ENCODE results near the gene ERVMER34-1. TPM values are rescaled to one million over a fixed set of nuclear protein-coding genes. Genes with fewer than 3 reads are reported as not detected.
A peak's percentile ranks its signal among the peaks of the same experiment; 100 is the strongest.

The ERVMER34-1 gene
- polyA plus RNA-seq, 3 donors = not detected

- no peaks in the 10 kb centered on the region for H3K27me3 ChIP-seq (ENCODE audit: control insufficient read depth in 2 of 2, insufficient read depth in 2 of 2, low read length in 2 of 2)
- H3K4me2 ChIP-seq (replicated peaks; ENCODE audit: extremely low read depth, low read length, poor library complexity, severe bottlenecking) = peak overlapping the region; percentile 87
- peaks cover 14 to 22% of the 10 kb centered on the region in 2 donors for H3K36me3 Mint-ChIP-seq
- 81% methylated on average over 8 of the region's 12 CpGs for WGBS (ENCODE audit: insufficient coverage)
- no peak for TF ChIP-seq CTCF (IDR thresholded peaks at IDR 0.05)
- no peaks in the 10 kb centered on the region for H4K20me1 ChIP-seq (ENCODE audit: insufficient read depth, low read length)
- peaks cover 1 to 11% (median 5%) of the 10 kb centered on the region in 3 donors for H3K27me3 Mint-ChIP-seq (ENCODE audit: low read depth in 3 of 3)
- no peak for DNase-seq
- no peak overlapping the region for H3K27ac ChIP-seq (ENCODE audit: low read depth in 1 of 2, low read length in 2 of 2)
- H3K27ac Mint-ChIP-seq = no peak overlapping the region
- peaks cover 25% of the 10 kb centered on the region for H3K4me1 Mint-ChIP-seq
- H3K4me1 ChIP-seq (ENCODE audit: control insufficient read depth in 1 of 2, insufficient read depth in 2 of 2, low read length in 2 of 2) = peaks cover 12 to 14% of the 10 kb centered on the region in 2 donors
- peaks cover 0 to 3% (median 0%) of the 10 kb centered on the region in 7 donors for H3K9me3 Mint-ChIP-seq
- H3K9ac ChIP-seq (ENCODE audit: insufficient read depth, low read length, poor library complexity, severe bottlenecking) = no peak overlapping the region
- H3K9me3 ChIP-seq (replicated peaks in 1 of 2; ENCODE audit: control insufficient read depth in 1 of 2, insufficient read depth in 1 of 2, low read length in 2 of 2) = no peaks in the 10 kb centered on the region
- peaks cover 5% of the 10 kb centered on the region for H3K79me2 ChIP-seq (ENCODE audit: insufficient read depth, low read length)
- peak overlapping the region in 1 of 3 experiments; percentile 78 for H3K4me3 ChIP-seq (replicated peaks in 1 of 3; ENCODE audit: low read depth in 2 of 3, low read length in 3 of 3)
- peak overlapping the region in 1 of 2 donors; percentile 89 for H3K4me3 Mint-ChIP-seq
- intact Hi-C loops (cut with micrococcal nuclease) = loop anchor here (5.0 to 10.0 kb wide), 3 partner anchors 141 to 659 kb away; partner anchors contain the start of gene RASL11B (in 1 of the 2)
- peak overlapping the region; percentile 92 for H2AFZ ChIP-seq (ENCODE audit: insufficient read depth, low read depth, low read length, poor library complexity, severe bottlenecking)
- peaks cover 8 to 19% of the 10 kb centered on the region in 2 donors for H3K36me3 ChIP-seq (replicated peaks in 1 of 2; ENCODE audit: control insufficient read depth in 1 of 2, insufficient read depth in 2 of 2, low read length in 2 of 2)
These were observed 37.7 kb downstream of the ERVMER34-1 start for GRCh38 chr4:52713456-52713937.

GRCh38 chr4:52712251-52713130, 38.7 kb downstream of the ERVMER34-1 start:
- Mint-ChIP-seq H3K36me3 (peaks cover 14 to 22% of the 10 kb centered on the region in 2 donors), H3K27me3 (ENCODE audit: low read depth in 3 of 3) (peaks cover 1 to 11% (median 5%) of the 10 kb centered on the region in 3 donors), H3K9me3 (peaks cover 0 to 3% (median 0%) of the 10 kb centered on the region in 7 donors), H3K4me1 (peaks cover 25% of the 10 kb centered on the region), H3K27ac (peak overlapping the region in 5 of 7 donors; percentile 39 to 84 (median 78)), H3K4me3 (peak overlapping the region; percentile 83 to 89)
- intact Hi-C loops (cut with micrococcal nuclease) = loop anchor here (5.0 to 10.0 kb wide), 3 partner anchors 142 to 660 kb away; partner anchors contain the start of gene RASL11B (in 1 of the 2)
- H3K4me3 ChIP-seq (replicated peaks in 1 of 3; ENCODE audit: low read depth in 2 of 3, low read length in 3 of 3) = peak overlapping the region; percentile 61 to 78 (median 71)
- peaks cover 12 to 14% of the 10 kb centered on the region in 2 donors for H3K4me1 ChIP-seq (ENCODE audit: control insufficient read depth in 1 of 2, insufficient read depth in 2 of 2, low read length in 2 of 2)
- H3K4me2 ChIP-seq (replicated peaks; ENCODE audit: extremely low read depth, low read length, poor library complexity, severe bottlenecking) = peak overlapping the region; percentile 87
- peaks cover 5% of the 10 kb centered on the region for H3K79me2 ChIP-seq (ENCODE audit: insufficient read depth, low read length)
- peak overlapping the region; percentile 76 for H3K9ac ChIP-seq (ENCODE audit: insufficient read depth, low read length, poor library complexity, severe bottlenecking)
- H2AFZ ChIP-seq (ENCODE audit: insufficient read depth, low read depth, low read length, poor library complexity, severe bottlenecking) = peak overlapping the region; percentile 92
- H3K27ac ChIP-seq (ENCODE audit: low read depth in 1 of 2, low read length in 2 of 2) = peak overlapping the region in 1 of 2 donors; percentile 71
- DNase-seq = peak; percentile 88 to 89 (median 88)
- under 1% methylated on average over 87 of the region's 87 CpGs for WGBS (ENCODE audit: insufficient coverage)
- H4K20me1 ChIP-seq (ENCODE audit: insufficient read depth, low read length) = no peaks in the 10 kb centered on the region
- H3K36me3 ChIP-seq (replicated peaks in 1 of 2; ENCODE audit: control insufficient read depth in 1 of 2, insufficient read depth in 2 of 2, low read length in 2 of 2) = peaks cover 8 to 19% of the 10 kb centered on the region in 2 donors
- TF ChIP-seq CTCF (IDR thresholded peaks at IDR 0.05) = no peak
- H3K27me3 ChIP-seq (ENCODE audit: control insufficient read depth in 2 of 2, insufficient read depth in 2 of 2, low read length in 2 of 2) = no peaks in the 10 kb centered on the region
- H3K9me3 ChIP-seq (replicated peaks in 1 of 2; ENCODE audit: control insufficient read depth in 1 of 2, insufficient read depth in 1 of 2, low read length in 2 of 2) = no peaks in the 10 kb centered on the region
